ENCODE measurements around the gene RACGAP1. TPM values are rescaled to one million over a fixed set of nuclear protein-coding genes. Genes with fewer than 3 reads are reported as not detected.

The RACGAP1 gene
- total and polyA plus RNA-seq, 3 donors from 2014 or later, result 48.1 to 118 (median 60.6) TPM

GRCh38 chr12:49941556-49942511 lies 83.5 kb downstream of the RACGAP1 start:
- Histone ChIP-seq H3K27me3 (no peaks in the 10 kb centered on the region), H3K4me1 (peaks cover 10% of the 10 kb centered on the region), H3K4me3 (no peak overlapping the region), H3K36me3 (ENCODE audit: low read depth, missing control alignments) (no peaks in the 10 kb centered on the region), H3K27ac (no peak overlapping the region), H3K9me3 (no peaks in the 10 kb centered on the region)
- intact Hi-C loops (cut with DNase I; ENCODE audit: low total_unique reads), result no loop called here
- WGBS, 2 donors, result 90 to 92% methylated on average over 13 of the region's 13 CpGs
- no peak for DNase-seq
- TF ChIP-seq, protein P1, sequence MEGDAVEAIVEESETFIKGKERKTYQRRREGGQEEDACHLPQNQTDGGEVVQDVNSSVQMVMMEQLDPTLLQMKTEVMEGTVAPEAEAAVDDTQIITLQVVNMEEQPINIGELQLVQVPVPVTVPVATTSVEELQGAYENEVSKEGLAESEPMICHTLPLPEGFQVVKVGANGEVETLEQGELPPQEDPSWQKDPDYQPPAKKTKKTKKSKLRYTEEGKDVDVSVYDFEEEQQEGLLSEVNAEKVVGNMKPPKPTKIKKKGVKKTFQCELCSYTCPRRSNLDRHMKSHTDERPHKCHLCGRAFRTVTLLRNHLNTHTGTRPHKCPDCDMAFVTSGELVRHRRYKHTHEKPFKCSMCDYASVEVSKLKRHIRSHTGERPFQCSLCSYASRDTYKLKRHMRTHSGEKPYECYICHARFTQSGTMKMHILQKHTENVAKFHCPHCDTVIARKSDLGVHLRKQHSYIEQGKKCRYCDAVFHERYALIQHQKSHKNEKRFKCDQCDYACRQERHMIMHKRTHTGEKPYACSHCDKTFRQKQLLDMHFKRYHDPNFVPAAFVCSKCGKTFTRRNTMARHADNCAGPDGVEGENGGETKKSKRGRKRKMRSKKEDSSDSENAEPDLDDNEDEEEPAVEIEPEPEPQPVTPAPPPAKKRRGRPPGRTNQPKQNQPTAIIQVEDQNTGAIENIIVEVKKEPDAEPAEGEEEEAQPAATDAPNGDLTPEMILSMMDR (IDR thresholded peaks at IDR 0.05), result no peak
- TF ChIP-seq POLR2A (IDR thresholded peaks at IDR 0.05), result no peak

GRCh38 chr12:49939707-49940106 lies 85.6 kb downstream of the RACGAP1 start:
- no peak for TF ChIP-seq POLR2A (IDR thresholded peaks at IDR 0.05)
- TF ChIP-seq, protein P1 (IDR thresholded peaks at IDR 0.05), result no peak
- peaks cover 10% of the 10 kb centered on the region for H3K4me1 ChIP-seq
- H3K9me3 ChIP-seq, result no peaks in the 10 kb centered on the region
- no peaks in the 10 kb centered on the region for H3K36me3 ChIP-seq (ENCODE audit: low read depth, missing control alignments)
- no peak overlapping the region for H3K4me3 ChIP-seq
- no peak overlapping the region for H3K27ac ChIP-seq
- no peaks in the 10 kb centered on the region for H3K27me3 ChIP-seq
- DNase-seq, result no peak
- WGBS, 2 donors, result 70 to 100% methylated on average over 1 of the region's 1 CpG
- intact Hi-C loops (cut with DNase I; ENCODE audit: low total_unique reads), result no loop called here

DNA sequence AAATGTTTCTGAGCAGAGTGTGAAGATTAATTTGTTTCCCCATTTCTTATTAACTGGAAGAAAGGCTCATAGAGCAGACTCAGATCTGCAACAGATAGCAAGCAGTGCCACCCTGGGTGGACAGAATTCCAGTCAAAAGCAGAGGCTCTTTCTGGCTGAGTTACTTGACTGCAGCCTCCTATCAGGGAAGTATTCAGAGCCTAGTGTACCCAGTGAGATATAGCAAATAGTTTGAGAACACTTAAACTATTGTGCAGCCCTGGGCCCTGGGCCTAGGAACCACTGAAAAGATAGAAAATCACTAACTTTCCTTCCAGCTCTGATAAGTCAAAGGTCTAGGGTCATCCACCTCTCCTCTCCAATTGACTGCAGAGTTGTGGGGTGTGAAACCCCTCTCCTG lies 86.0 kb downstream of the RACGAP1 start:
- intact Hi-C loops (cut with DNase I; ENCODE audit: low total_unique reads), result no loop called here
- Histone ChIP-seq H3K4me1 (peaks cover 10% of the 10 kb centered on the region), H3K27me3 (no peaks in the 10 kb centered on the region), H3K27ac (no peak overlapping the region), H3K9me3 (no peaks in the 10 kb centered on the region), H3K36me3 (ENCODE audit: low read depth, missing control alignments) (no peaks in the 10 kb centered on the region), H3K4me3 (no peak overlapping the region)
- TF ChIP-seq, protein P1 (IDR thresholded peaks at IDR 0.05), result no peak
- TF ChIP-seq POLR2A (IDR thresholded peaks at IDR 0.05), result no peak
- DNase-seq, result peak; percentile 35

Other genes starting within 250 kb of the RACGAP1 start
- gene NCKAP5L, start 197.1 kb downstream of the RACGAP1 start, total RNA-seq, result 10 to 100 TPM; 63.5 to 79.7 TPM
- 22.0 TPM for gene NCKAP5L, start 197.1 kb downstream of the RACGAP1 start, polyA plus RNA-seq (ENCODE audit: insufficient read depth, low read depth, low replicate concordance)
- 1 to 10 TPM; 5.1 to 5.8 TPM for gene BCDIN3D, start 182.4 kb downstream of the RACGAP1 start, total RNA-seq
- gene BCDIN3D, start 182.4 kb downstream of the RACGAP1 start, polyA plus RNA-seq (ENCODE audit: insufficient read depth, low read depth, low replicate concordance), result 4.9 TPM
- gene FAIM2, start 121.6 kb downstream of the RACGAP1 start, total RNA-seq, result 10 to 100 TPM; 14.6 to 15.3 TPM
- 67.5 TPM for gene FAIM2, start 121.6 kb downstream of the RACGAP1 start, polyA plus RNA-seq (ENCODE audit: insufficient read depth, low read depth, low replicate concordance)
- gene AQP2, start 74.8 kb downstream of the RACGAP1 start, total RNA-seq, result 1 to 10 TPM in 1 of 2 donors, under 1 TPM in 1; 0.79 to 1.9 TPM
- 1.1 TPM for gene AQP2, start 74.8 kb downstream of the RACGAP1 start, polyA plus RNA-seq (ENCODE audit: insufficient read depth, low read depth, low replicate concordance)
- gene AQP5, start 63.6 kb downstream of the RACGAP1 start, total RNA-seq, result 100 to 1,000 TPM; 128 to 134 TPM
- gene AQP5, start 63.6 kb downstream of the RACGAP1 start, polyA plus RNA-seq (ENCODE audit: insufficient read depth, low read depth, low replicate concordance), result 414 TPM
- gene AQP6, start 52.5 kb downstream of the RACGAP1 start, total RNA-seq, result 1 to 10 TPM; 1.7 to 2.2 TPM
- gene AQP6, start 52.5 kb downstream of the RACGAP1 start, polyA plus RNA-seq (ENCODE audit: insufficient read depth, low read depth, low replicate concordance), result 3.1 TPM
- gene ASIC1, start 32.1 kb upstream of the RACGAP1 start, total RNA-seq, result 1 to 10 TPM; 1.9 to 3.5 TPM
- gene ASIC1, start 32.1 kb upstream of the RACGAP1 start, polyA plus RNA-seq (ENCODE audit: insufficient read depth, low read depth, low replicate concordance), result 2.7 TPM
- gene SMARCD1, start 59.8 kb upstream of the RACGAP1 start, total RNA-seq, result 10 to 100 TPM; 87.6 to 99.0 TPM
- 67.3 TPM for gene SMARCD1, start 59.8 kb upstream of the RACGAP1 start, polyA plus RNA-seq (ENCODE audit: insufficient read depth, low read depth, low replicate concordance)
- gene GPD1, start 78.5 kb upstream of the RACGAP1 start, total RNA-seq, result 1 to 10 TPM; 2.1 to 2.4 TPM
- 3.1 TPM for gene GPD1, start 78.5 kb upstream of the RACGAP1 start, polyA plus RNA-seq (ENCODE audit: insufficient read depth, low read depth, low replicate concordance)
- 10 to 100 TPM; 38.7 to 54.9 TPM for gene COX14, start 86.7 kb upstream of the RACGAP1 start, total RNA-seq
- 50.2 TPM for gene COX14, start 86.7 kb upstream of the RACGAP1 start, polyA plus RNA-seq (ENCODE audit: insufficient read depth, low read depth, low replicate concordance)
- 10 to 100 TPM; 34.3 to 36.5 TPM for gene CERS5, start 141.9 kb upstream of the RACGAP1 start, total RNA-seq
- 33.5 TPM for gene CERS5, start 141.9 kb upstream of the RACGAP1 start, polyA plus RNA-seq (ENCODE audit: insufficient read depth, low read depth, low replicate concordance)

Data from testis (tissue), 3 donors.